ENCODE measurements around the gene CRYGD.

CRYGD gene

GRCh38 chr2:208097313-208097712, 27.0 kb downstream of the CRYGD start:
- no peak for DNase-seq (ENCODE audit: extremely low read depth, low read depth)

GRCh38 chr2:208096080-208096479, 28.2 kb downstream of the CRYGD start:
- DNase-seq (ENCODE audit: extremely low read depth, low read depth) = no peak
- no peak for TF ChIP-seq CTCF (IDR thresholded peaks at IDR 0.05; ENCODE audit: low read depth, low read length)

More at GRCh38 chr2:208097313-208097712, 27.0 kb downstream of the CRYGD start:
- no peak for TF ChIP-seq CTCF (IDR thresholded peaks at IDR 0.05; ENCODE audit: low read depth, low read length)

- TF ChIP-seq CTCF (IDR thresholded peaks at IDR 0.05; ENCODE audit: low read depth, low read length) = no peak
- no peak for DNase-seq (ENCODE audit: extremely low read depth, low read depth)
These were observed 31.2 kb downstream of the CRYGD start for GRCh38 chr2:208093128-208093527.

- no peak for DNase-seq (ENCODE audit: extremely low read depth, low read depth)
- no peak for TF ChIP-seq CTCF (IDR thresholded peaks at IDR 0.05; ENCODE audit: low read depth, low read length)
These were observed 32.1 kb downstream of the CRYGD start for GRCh38 chr2:208092093-208092832.

- no peak for DNase-seq (ENCODE audit: extremely low read depth, low read depth)
- no peak for TF ChIP-seq CTCF (IDR thresholded peaks at IDR 0.05; ENCODE audit: low read depth, low read length)
These were observed 33.9 kb downstream of the CRYGD start for GRCh38 chr2:208090420-208090819.

GRCh38 chr2:208086029-208086428, 38.3 kb downstream of the CRYGD start:
- TF ChIP-seq CTCF (IDR thresholded peaks at IDR 0.05; ENCODE audit: low read depth, low read length) = no peak
- no peak for DNase-seq (ENCODE audit: extremely low read depth, low read depth)

GRCh38 chr2:208083807-208084206, 40.5 kb downstream of the CRYGD start:
- no peak for TF ChIP-seq CTCF (IDR thresholded peaks at IDR 0.05; ENCODE audit: low read depth, low read length)
- no peak for DNase-seq (ENCODE audit: extremely low read depth, low read depth)

All from AG09319 (cell line).